Colonic mucosa (tissue), 4 donors: ENCODE measurements around the gene TWF2. TPM values are rescaled to one million over a fixed set of nuclear protein-coding genes. Genes with fewer than 3 reads are reported as not detected.
A peak's percentile ranks its signal among the peaks of the same experiment; 100 is the strongest.

Experiments
- DNase-seq: peaks from one replicate; pipeline ENCODE4 v3.0.0-alpha.2; 2020
- H3K27ac ChIP-seq: fragments of 200-600 bp; one replicate; pipeline ENCODE4 v1.8.0; 2021
- H3K27me3 ChIP-seq: fragments of 200-600 bp; one replicate; pipeline ENCODE4 v1.8.0; 2021
- H3K36me3 ChIP-seq: fragments of 200-600 bp; one replicate; pipeline ENCODE4 v1.8.0; 2021
- H3K4me1 ChIP-seq: fragments of 200-600 bp; one replicate; pipeline ENCODE4 v1.8.0; 2021; ENCODE audit warnings: mild to moderate bottlenecking
- H3K4me3 ChIP-seq: fragments of 200-600 bp; one replicate; pipeline ENCODE4 v1.8.0; 2021
- H3K9ac ChIP-seq, 2 donors: one replicate each; pipeline ENCODE4 v1.7.0; 2013; ENCODE audit warnings: control low read depth in 2 of 2, low read depth in 2 of 2, low read length in 2 of 2
- H3K9me3 ChIP-seq: fragments of 200-600 bp; one replicate; pipeline ENCODE4 v1.8.0; 2021
- CTCF ChIP-seq: fragments of 200-600 bp; IDR thresholded peaks from one replicate; pipeline ENCODE4 v1.8.0; 2022; ENCODE audit warnings: antibody characterized with exemption, mild to moderate bottlenecking
- intact Hi-C: fragments of 100-400 bp; cut with DNase I; formaldehyde crosslinking; loops from one replicate; pipeline ENCODE4 v1.14.1; 2022
- total RNA-seq, 2 donors: library from RNA; stranded (reverse); fragmentation: NEBNext Ultra II Directional in 1 of 2; extraction: Animal tissue kit (Norgen Biotek cat#: 25700) in 1 of 2; gene quantifications; one replicate each; pipeline ENCODE4 v1.2.1, GENCODE V29; 2021
- donor health status: healthy.
- donor health status: DM: no; HTN: no; CAD: no.
- donor health status: DM: no; HTN: no; CAD: no.

The TWF2 gene
- total RNA-seq, 2 donors from 2014 or later: 44.2 to 45.0 TPM

- DNase-seq: no peak
- Histone ChIP-seq H3K9ac (peak overlapping the region in 1 of 2 donors; percentile 21), H3K4me3 (no peak overlapping the region), H3K36me3 (no peaks in the 10 kb centered on the region), H3K9me3 (no peaks in the 10 kb centered on the region), H3K4me1 (no peaks in the 10 kb centered on the region), H3K27ac (peak overlapping the region; percentile 40), H3K27me3 (no peaks in the 10 kb centered on the region)
- intact Hi-C loops: no loop called here
- TF ChIP-seq CTCF: no peak
Measured at GRCh38 chr3:52281981-52282801, 43.2 kb upstream of the TWF2 start.

GRCh38 chr3:52280050-52280461 is 41.1 kb upstream of the TWF2 start:
- no peak for DNase-seq
- intact Hi-C loops: no loop called here
- H3K4me3 ChIP-seq: no peak overlapping the region
- H3K9me3 ChIP-seq: no peaks in the 10 kb centered on the region
- peak overlapping the region; percentile 98 for H3K27ac ChIP-seq
- peak overlapping the region in 1 of 2 donors; percentile 97 for H3K9ac ChIP-seq
- H3K4me1 ChIP-seq: no peaks in the 10 kb centered on the region
- no peaks in the 10 kb centered on the region for H3K27me3 ChIP-seq
- H3K36me3 ChIP-seq: no peaks in the 10 kb centered on the region
- no peak for TF ChIP-seq CTCF

GRCh38 chr3:52279596-52279995 is 40.6 kb upstream of the TWF2 start:
- no peak for DNase-seq
- intact Hi-C loops: no loop called here
- no peak for TF ChIP-seq CTCF
- Histone ChIP-seq H3K4me3 (peak overlapping the region; percentile 79), H3K36me3 (no peaks in the 10 kb centered on the region), H3K27ac (peak overlapping the region; percentile 98), H3K9ac (peak overlapping the region in 1 of 2 donors; percentile 97), H3K27me3 (no peaks in the 10 kb centered on the region), H3K4me1 (no peaks in the 10 kb centered on the region), H3K9me3 (no peaks in the 10 kb centered on the region)

GRCh38 chr3:52278510-52279069 is 39.6 kb upstream of the TWF2 start, which contains the start of gene WDR82:
Gene WDR82 (minus strand): TSS chr3:52278649. CDS start chr3:52278361, 288 bp downstream.
- DNase-seq: peak; percentile 98
- no peaks in the 10 kb centered on the region for H3K27me3 ChIP-seq
- no peaks in the 10 kb centered on the region for H3K4me1 ChIP-seq
- peak; percentile 24 for TF ChIP-seq CTCF
- H3K4me3 ChIP-seq: peak within 1 kb of the TSS; percentile 79
- H3K9me3 ChIP-seq: no peaks in the 10 kb centered on the region
- no peaks in the 10 kb centered on the region for H3K36me3 ChIP-seq
- H3K27ac ChIP-seq: peak within 1 kb of the TSS; percentile 98
- intact Hi-C loops: no loop called here
- H3K9ac ChIP-seq: peak within 1 kb of the TSS; percentile 93 to 97

GRCh38 chr3:52277972-52278509 is 39.1 kb upstream of the TWF2 start:
- Histone ChIP-seq H3K4me1 (no peaks in the 10 kb centered on the region), H3K27ac (peak overlapping the region; percentile 98), H3K9ac (peak overlapping the region; percentile 93 to 97), H3K9me3 (no peaks in the 10 kb centered on the region), H3K36me3 (no peaks in the 10 kb centered on the region), H3K27me3 (no peaks in the 10 kb centered on the region), H3K4me3 (peak overlapping the region; percentile 79)
- intact Hi-C loops: no loop called here
- DNase-seq: peak; percentile 69
- peak; percentile 24 for TF ChIP-seq CTCF
